Endothelial cell of umbilical vein (primary cell): Measurements from ENCODE around the gene S100P.

Experiments used
- EZH2 ChIP-seq: IDR thresholded peaks from 2 replicates; pipeline ENCODE4 v1.6.1; 2012; ENCODE audit warnings: borderline replicate concordance, low read depth, mild to moderate bottlenecking, moderate library complexity, low read length, inconsistent platforms; ENCODE audit not compliant: severe bottlenecking
- MAX ChIP-seq: IDR thresholded peaks from 2 replicates; pipeline ENCODE4 v1.6.1; 2011; ENCODE audit not compliant: insufficient read depth, insufficient read length
- POLR2A ChIP-seq: IDR thresholded peaks from 2 replicates; pipeline ENCODE4 v1.6.1; 2012; ENCODE audit warnings: low read depth, mild to moderate bottlenecking, control low read depth, low read length
- TF ChIP-seq, protein P1 (sequence below), 2 donors: IDR thresholded peaks; 1 replicate in 1 of 2; 2 replicates in 1 of 2; pipeline ENCODE4 v1.5.1; 2011; ENCODE audit warnings: low read length in 2 of 2, mild to moderate bottlenecking in 2 of 2, moderate library complexity in 2 of 2, control low read depth in 1 of 2, inconsistent platforms in 1 of 2, low read depth in 1 of 2; ENCODE audit not compliant: insufficient read depth in 1 of 2; ENCODE audit errors: extremely low read depth in 1 of 2

DNA sequence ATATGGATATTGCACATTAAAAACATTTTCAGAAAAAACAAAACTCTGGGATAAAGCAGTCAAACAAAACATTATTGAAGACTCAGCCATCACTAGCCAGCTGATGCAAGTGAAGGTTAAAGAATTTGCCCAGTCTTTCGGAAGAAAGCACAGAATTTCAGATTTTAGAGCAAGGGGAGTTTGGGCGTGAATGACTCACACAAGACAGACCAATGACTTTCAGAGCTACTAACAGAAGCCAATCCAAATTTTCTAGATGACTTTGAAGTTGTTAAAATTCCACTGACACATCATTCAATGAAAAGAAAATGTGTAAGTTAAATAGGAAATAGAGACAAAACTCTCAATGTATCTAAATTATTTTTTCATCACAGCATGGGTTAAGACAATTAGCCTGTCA is 12.0 kb downstream of the S100P start:
- TF ChIP-seq POLR2A: no peak
- TF ChIP-seq, protein P1, sequence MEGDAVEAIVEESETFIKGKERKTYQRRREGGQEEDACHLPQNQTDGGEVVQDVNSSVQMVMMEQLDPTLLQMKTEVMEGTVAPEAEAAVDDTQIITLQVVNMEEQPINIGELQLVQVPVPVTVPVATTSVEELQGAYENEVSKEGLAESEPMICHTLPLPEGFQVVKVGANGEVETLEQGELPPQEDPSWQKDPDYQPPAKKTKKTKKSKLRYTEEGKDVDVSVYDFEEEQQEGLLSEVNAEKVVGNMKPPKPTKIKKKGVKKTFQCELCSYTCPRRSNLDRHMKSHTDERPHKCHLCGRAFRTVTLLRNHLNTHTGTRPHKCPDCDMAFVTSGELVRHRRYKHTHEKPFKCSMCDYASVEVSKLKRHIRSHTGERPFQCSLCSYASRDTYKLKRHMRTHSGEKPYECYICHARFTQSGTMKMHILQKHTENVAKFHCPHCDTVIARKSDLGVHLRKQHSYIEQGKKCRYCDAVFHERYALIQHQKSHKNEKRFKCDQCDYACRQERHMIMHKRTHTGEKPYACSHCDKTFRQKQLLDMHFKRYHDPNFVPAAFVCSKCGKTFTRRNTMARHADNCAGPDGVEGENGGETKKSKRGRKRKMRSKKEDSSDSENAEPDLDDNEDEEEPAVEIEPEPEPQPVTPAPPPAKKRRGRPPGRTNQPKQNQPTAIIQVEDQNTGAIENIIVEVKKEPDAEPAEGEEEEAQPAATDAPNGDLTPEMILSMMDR (IDR thresholded peaks at IDR 0.05; ENCODE audit: extremely low read depth in 1 of 2, insufficient read depth in 1 of 2, low read depth in 1 of 2, low read length in 2 of 2): no peak
- TF ChIP-seq MAX: no peak
- TF ChIP-seq EZH2: no peak
